Measurements from ENCODE around the gene LRRC2.
"Not testable (repeated sequence)": the region's sequence is repeated elsewhere in the genome, so short reads cannot be mapped to it uniquely, and the experiment has no call there.

Gene LRRC2

GRCh38 chr3:46522201-46522600 is 43.9 kb downstream of the LRRC2 start:
- not testable (repeated sequence) for DNase-seq

GRCh38 chr3:46521096-46521495 is 45.0 kb downstream of the LRRC2 start:
- no peak for DNase-seq

GRCh38 chr3:46520531-46520930 is 45.6 kb downstream of the LRRC2 start:
- DNase-seq = no peak

GRCh38 chr3:46519952-46520351 is 46.1 kb downstream of the LRRC2 start:
- no peak for DNase-seq

- DNase-seq = no peak
These were observed 48.3 kb downstream of the LRRC2 start for GRCh38 chr3:46517784-46518181.

GRCh38 chr3:46517016-46517783 is 48.9 kb downstream of the LRRC2 start:
- DNase-seq = peak; percentile 60

- DNase-seq = no peak
These were observed 49.6 kb downstream of the LRRC2 start for GRCh38 chr3:46516521-46516920.

- DNase-seq = no peak
These were observed 53.8 kb downstream of the LRRC2 start for GRCh38 chr3:46512191-46512749.

- no peak for DNase-seq
These were observed 56.4 kb downstream of the LRRC2 start for GRCh38 chr3:46509661-46510187.

GRCh38 chr3:46508850-46509591 is 57.1 kb downstream of the LRRC2 start:
- no peak for DNase-seq

- DNase-seq = no peak
These were observed 59.6 kb downstream of the LRRC2 start for GRCh38 chr3:46506526-46506925.

- DNase-seq = no peak
These were observed 60.1 kb downstream of the LRRC2 start for GRCh38 chr3:46505953-46506352.

GRCh38 chr3:46504789-46505188 is 61.3 kb downstream of the LRRC2 start:
- peak; percentile 34 for DNase-seq

- DNase-seq = no peak
These were observed 62.8 kb downstream of the LRRC2 start for GRCh38 chr3:46503200-46503874.

- DNase-seq = no peak
These were observed 64.4 kb downstream of the LRRC2 start for GRCh38 chr3:46501702-46502101.

GRCh38 chr3:46500656-46501635 is 65.2 kb downstream of the LRRC2 start:
- DNase-seq = no peak

- DNase-seq = no peak
These were observed 67.1 kb downstream of the LRRC2 start for GRCh38 chr3:46498916-46499519.

- DNase-seq = no peak
These were observed 68.4 kb downstream of the LRRC2 start, which contains the start of gene RTP3 for GRCh38 chr3:46497556-46498265. Gene RTP3 (plus strand): TSS chr3:46497976. CDS start chr3:46498063, 87 bp downstream.

GRCh38 chr3:46496746-46497555 is 69.2 kb downstream of the LRRC2 start:
- DNase-seq = peak; percentile 40
